22Rv1 (cell line): ENCODE results near the gene VCAM1.

Source experiments
- ZFX ChIP-seq: fragments of 450-650 bp; IDR thresholded peaks from 2 replicates; pipeline ENCODE4 v1.6.1; 2017; ENCODE audit warnings: antibody characterized with exemption, borderline replicate concordance
- TF ChIP-seq, protein P1 (sequence below): fragments of 450-650 bp; IDR thresholded peaks from 2 replicates; pipeline ENCODE4 v1.5.1; 2017; ENCODE audit warnings: mild to moderate bottlenecking

GRCh38 chr1:100731309-100731708 is 11.8 kb downstream of the VCAM1 start:
- TF ChIP-seq, protein P1, sequence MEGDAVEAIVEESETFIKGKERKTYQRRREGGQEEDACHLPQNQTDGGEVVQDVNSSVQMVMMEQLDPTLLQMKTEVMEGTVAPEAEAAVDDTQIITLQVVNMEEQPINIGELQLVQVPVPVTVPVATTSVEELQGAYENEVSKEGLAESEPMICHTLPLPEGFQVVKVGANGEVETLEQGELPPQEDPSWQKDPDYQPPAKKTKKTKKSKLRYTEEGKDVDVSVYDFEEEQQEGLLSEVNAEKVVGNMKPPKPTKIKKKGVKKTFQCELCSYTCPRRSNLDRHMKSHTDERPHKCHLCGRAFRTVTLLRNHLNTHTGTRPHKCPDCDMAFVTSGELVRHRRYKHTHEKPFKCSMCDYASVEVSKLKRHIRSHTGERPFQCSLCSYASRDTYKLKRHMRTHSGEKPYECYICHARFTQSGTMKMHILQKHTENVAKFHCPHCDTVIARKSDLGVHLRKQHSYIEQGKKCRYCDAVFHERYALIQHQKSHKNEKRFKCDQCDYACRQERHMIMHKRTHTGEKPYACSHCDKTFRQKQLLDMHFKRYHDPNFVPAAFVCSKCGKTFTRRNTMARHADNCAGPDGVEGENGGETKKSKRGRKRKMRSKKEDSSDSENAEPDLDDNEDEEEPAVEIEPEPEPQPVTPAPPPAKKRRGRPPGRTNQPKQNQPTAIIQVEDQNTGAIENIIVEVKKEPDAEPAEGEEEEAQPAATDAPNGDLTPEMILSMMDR, result no peak
- TF ChIP-seq ZFX, result no peak
